OCI-LY3 (cell line): ENCODE results near the gene NCOR2.

ENCODE experiments used
- H2AFZ ChIP-seq: fragments of 200-600, 300-600 bp; shearing (Covaris generic); 2 replicates; pipeline ENCODE4 v1.6.0; 2014; ENCODE audit warnings: antibody characterized with exemption, low read depth, low read length
- H3K27ac ChIP-seq: fragments of 200-600, 300-600 bp; sonication (generic); 2 replicates; pipeline ENCODE4 v1.5.1; 2014; ENCODE audit warnings: mild to moderate bottlenecking, low read length, moderate library complexity, mixed read lengths
- H3K27me3 ChIP-seq: fragments of 200-600, 300-600 bp; sonication (generic); 2 replicates; pipeline ENCODE4 v1.6.1; 2014; ENCODE audit warnings: low read depth, low read length, mixed read lengths
- H3K36me3 ChIP-seq: fragments of 200-600, 300-600 bp; sonication (generic); replicated peaks from 2 replicates; pipeline ENCODE3; 2014; ENCODE audit warnings: low read depth, low read length, mixed read lengths
- H3K4me1 ChIP-seq: fragments of 300-600, 200-600 bp; sonication (generic); 2 replicates; pipeline ENCODE4 v1.6.1; 2014; ENCODE audit warnings: low read length, mixed read lengths
- H3K4me2 ChIP-seq: fragments of 200-600, 300-600 bp; sonication (generic); 2 replicates; pipeline ENCODE4 v1.6.1; 2014; ENCODE audit warnings: low read length, mixed read lengths
- H3K4me3 ChIP-seq: fragments of 300-600, 200-600 bp; sonication (generic); 2 replicates; pipeline ENCODE4 v1.5.1; 2014; ENCODE audit warnings: antibody characterized with exemption, mild to moderate bottlenecking, low read length, moderate library complexity
- H3K79me2 ChIP-seq: fragments of 300-600, 200-600 bp; shearing (Covaris generic); 2 replicates; pipeline ENCODE4 v1.6.1; 2014; ENCODE audit warnings: mild to moderate bottlenecking, low read length, mixed read lengths
- H3K9ac ChIP-seq: fragments of 300-600, 200-600 bp; shearing (Covaris generic); 2 replicates; pipeline ENCODE4 v1.6.0; 2014; ENCODE audit warnings: mild to moderate bottlenecking, low read length, moderate library complexity
- H3K9me3 ChIP-seq: fragments of 200-600, 300-600 bp; shearing (Covaris generic); 2 replicates; pipeline ENCODE4 v1.6.1; 2014; ENCODE audit warnings: low read length, mixed read lengths; ENCODE audit not compliant: insufficient read depth
- H4K20me1 ChIP-seq: fragments of 200-600, 300-600 bp; sonication (generic); 2 replicates; pipeline ENCODE4 v1.6.1; 2016; ENCODE audit warnings: low read length, mixed read lengths; ENCODE audit not compliant: insufficient read depth
- EZH2phosphoT487 ChIP-seq: fragments of 200-600 bp; shearing (Covaris generic); IDR thresholded peaks from 2 replicates; pipeline ENCODE4 v1.6.1; 2018; ENCODE audit warnings: antibody characterized with exemption, mixed run types, low read depth
- TF ChIP-seq, protein P1 (sequence below): fragments of 200-600, 300-600 bp; sonication (generic); IDR thresholded peaks from 2 replicates; pipeline ENCODE4 v1.5.1; 2014; ENCODE audit warnings: antibody characterized with exemption, low read length, low read depth

The NCOR2 gene

DNA sequence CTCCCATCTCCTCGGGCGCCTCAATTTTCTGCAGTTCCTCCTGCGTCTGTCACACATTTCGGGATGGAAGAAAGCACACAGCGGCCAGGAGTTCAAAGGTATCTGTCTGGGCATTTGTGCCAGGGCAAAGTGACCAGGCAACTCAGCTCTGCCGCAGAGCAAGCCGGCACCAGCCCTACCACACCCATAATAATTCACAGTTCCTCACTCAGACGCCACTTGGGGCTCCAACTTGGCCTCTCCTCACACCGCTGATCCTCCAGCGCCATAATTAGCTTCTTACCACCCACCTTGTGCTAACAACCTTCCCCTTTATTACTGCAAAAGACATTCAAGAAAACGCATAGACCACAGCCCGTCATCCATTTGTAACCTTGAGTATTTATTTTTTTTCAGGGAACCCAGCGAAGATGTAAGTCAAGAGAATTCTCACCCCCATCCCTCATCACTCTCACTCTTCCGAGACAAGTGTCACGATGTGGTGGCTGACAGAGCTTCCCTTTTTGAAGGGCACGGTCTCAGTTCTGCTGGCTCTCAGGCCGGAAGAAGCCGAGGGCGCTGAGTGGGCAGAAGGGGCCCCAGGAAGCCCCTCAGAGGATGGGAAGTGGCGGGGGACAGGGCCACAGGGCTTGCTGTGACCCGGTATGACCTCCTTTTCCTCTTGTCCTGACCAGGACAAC, 25.2 kb upstream of the NCOR2 start:
- no peaks in the 10 kb centered on the region for H4K20me1 ChIP-seq
- H3K4me1 ChIP-seq: 0 out of 2 replicates have a peak, but pooled peaks cover 4% of the 10 kb centered on the region
- H3K36me3 ChIP-seq: no peaks in the 10 kb centered on the region
- H2AFZ ChIP-seq: no peak overlapping the region
- no peak overlapping the region for H3K4me3 ChIP-seq
- TF ChIP-seq, protein P1, sequence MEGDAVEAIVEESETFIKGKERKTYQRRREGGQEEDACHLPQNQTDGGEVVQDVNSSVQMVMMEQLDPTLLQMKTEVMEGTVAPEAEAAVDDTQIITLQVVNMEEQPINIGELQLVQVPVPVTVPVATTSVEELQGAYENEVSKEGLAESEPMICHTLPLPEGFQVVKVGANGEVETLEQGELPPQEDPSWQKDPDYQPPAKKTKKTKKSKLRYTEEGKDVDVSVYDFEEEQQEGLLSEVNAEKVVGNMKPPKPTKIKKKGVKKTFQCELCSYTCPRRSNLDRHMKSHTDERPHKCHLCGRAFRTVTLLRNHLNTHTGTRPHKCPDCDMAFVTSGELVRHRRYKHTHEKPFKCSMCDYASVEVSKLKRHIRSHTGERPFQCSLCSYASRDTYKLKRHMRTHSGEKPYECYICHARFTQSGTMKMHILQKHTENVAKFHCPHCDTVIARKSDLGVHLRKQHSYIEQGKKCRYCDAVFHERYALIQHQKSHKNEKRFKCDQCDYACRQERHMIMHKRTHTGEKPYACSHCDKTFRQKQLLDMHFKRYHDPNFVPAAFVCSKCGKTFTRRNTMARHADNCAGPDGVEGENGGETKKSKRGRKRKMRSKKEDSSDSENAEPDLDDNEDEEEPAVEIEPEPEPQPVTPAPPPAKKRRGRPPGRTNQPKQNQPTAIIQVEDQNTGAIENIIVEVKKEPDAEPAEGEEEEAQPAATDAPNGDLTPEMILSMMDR: no peak
- TF ChIP-seq EZH2phosphoT487: no peak
- no peak overlapping the region for H3K4me2 ChIP-seq
- no peaks in the 10 kb centered on the region for H3K9me3 ChIP-seq
- no peak overlapping the region for H3K27ac ChIP-seq
- no peak overlapping the region for H3K9ac ChIP-seq
- H3K79me2 ChIP-seq: no peaks in the 10 kb centered on the region
- peaks cover 73% of the 10 kb centered on the region for H3K27me3 ChIP-seq

DNA sequence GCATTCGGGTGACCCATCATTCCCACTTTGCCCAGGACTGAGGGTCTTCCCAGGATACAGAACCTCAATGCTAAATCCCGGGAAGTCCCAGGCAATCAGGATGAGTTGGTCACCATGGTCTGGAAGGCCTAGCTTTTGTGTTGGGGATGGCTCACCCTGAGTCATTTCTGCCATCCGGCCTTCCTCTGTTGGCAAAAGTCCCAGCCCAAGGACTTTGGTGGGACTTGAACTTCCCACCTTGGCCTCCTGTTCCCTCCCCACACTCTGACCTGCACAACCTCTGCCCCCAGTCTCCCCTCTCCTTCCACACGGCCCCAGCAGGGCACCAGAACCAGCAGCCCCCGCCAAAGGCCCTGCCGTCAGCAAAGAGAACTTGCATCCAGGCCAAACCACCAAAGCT, 24.6 kb upstream of the NCOR2 start:
- no peak overlapping the region for H3K27ac ChIP-seq
- no peaks in the 10 kb centered on the region for H3K79me2 ChIP-seq
- H3K9me3 ChIP-seq: no peaks in the 10 kb centered on the region
- H3K4me3 ChIP-seq: no peak overlapping the region
- H3K9ac ChIP-seq: no peak overlapping the region
- TF ChIP-seq, protein P1: no peak
- no peak for TF ChIP-seq EZH2phosphoT487
- peaks cover 70% of the 10 kb centered on the region for H3K27me3 ChIP-seq
- no peak overlapping the region for H2AFZ ChIP-seq
- no peaks in the 10 kb centered on the region for H4K20me1 ChIP-seq
- no peaks in the 10 kb centered on the region for H3K36me3 ChIP-seq
- 0 out of 2 replicates have a peak, but pooled peaks cover 4% of the 10 kb centered on the region for H3K4me1 ChIP-seq
- no peak overlapping the region for H3K4me2 ChIP-seq

DNA sequence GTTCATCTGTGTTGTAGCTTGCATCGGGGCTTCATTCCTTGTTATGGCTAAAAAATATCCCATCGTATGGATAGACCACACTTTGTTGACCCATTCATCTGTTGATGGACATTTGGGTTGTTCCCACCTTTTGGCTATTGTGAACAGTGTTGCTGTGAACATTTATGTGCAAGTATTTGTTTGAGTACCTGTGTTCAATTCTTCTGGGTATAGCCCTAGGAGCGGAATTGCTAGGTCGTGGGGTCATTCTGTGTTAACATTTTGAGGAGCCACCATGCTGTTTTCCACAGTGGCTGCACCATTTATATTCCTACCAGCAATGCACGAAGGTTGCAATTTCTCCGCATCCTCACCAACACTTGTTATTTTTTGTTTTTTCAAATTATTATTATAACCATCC, 23.0 kb upstream of the NCOR2 start:
- Histone ChIP-seq H3K4me2 (no peak overlapping the region), H3K36me3 (no peaks in the 10 kb centered on the region), H3K9ac (no peak overlapping the region), H3K4me1 (0 out of 2 replicates have a peak, but pooled peaks cover 4% of the 10 kb centered on the region), H3K79me2 (no peaks in the 10 kb centered on the region), H4K20me1 (no peaks in the 10 kb centered on the region), H3K27me3 (peaks cover 62% of the 10 kb centered on the region), H3K9me3 (no peaks in the 10 kb centered on the region), H2AFZ (no peak overlapping the region), H3K4me3 (no peak overlapping the region), H3K27ac (no peak overlapping the region)
- TF ChIP-seq, protein P1: no peak
- TF ChIP-seq EZH2phosphoT487: no peak

DNA sequence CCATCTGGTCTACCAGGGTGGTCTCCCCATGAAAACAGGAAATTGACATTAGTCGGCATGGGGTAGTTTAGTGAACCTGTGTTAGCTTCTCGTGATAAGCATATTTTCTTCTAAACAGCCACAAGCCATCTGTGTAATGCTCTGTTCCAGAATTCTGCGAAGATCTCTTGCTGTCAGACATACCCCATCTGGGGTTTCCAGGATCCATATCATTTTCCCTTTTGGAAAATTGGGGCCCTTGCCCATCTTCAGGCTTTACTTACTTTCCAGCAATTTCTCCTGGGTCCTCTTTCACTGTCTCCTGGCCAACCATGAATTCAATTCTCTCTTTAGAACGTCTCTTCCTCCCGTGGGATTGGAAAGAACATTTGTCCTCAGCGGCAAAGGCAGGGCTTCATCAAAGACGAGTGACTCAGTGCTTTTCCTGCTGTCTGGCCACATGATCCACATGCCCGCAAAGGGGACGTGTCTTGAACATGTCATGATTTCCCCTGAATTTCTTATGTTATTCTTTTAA, 21.4 kb upstream of the NCOR2 start:
- 0 out of 2 replicates have a peak, but pooled peaks cover 4% of the 10 kb centered on the region for H3K4me1 ChIP-seq
- H2AFZ ChIP-seq: no peak overlapping the region

More for the DNA sequence above, 21.4 kb upstream of the NCOR2 start:
- no peak for TF ChIP-seq EZH2phosphoT487
- TF ChIP-seq, protein P1: no peak
- Histone ChIP-seq H3K36me3 (no peaks in the 10 kb centered on the region), H3K27ac (no peak overlapping the region), H4K20me1 (no peaks in the 10 kb centered on the region), H3K9me3 (no peaks in the 10 kb centered on the region), H3K27me3 (peaks cover 48% of the 10 kb centered on the region), H3K9ac (no peak overlapping the region), H3K4me2 (no peak overlapping the region), H3K4me3 (no peak overlapping the region), H3K79me2 (no peaks in the 10 kb centered on the region)
